NCI-H1694 (cell line): ENCODE measurements around the gene BOLA2B.
"Not testable (repeated sequence)": the region's sequence is repeated elsewhere in the genome, so short reads cannot be mapped to it uniquely, and the experiment has no call there.

Experiments used
- DNase-seq: peaks from one replicate; lab custom pipeline; 2025; lab: John Stamatoyannopoulos, UW

Gene BOLA2B

DNA sequence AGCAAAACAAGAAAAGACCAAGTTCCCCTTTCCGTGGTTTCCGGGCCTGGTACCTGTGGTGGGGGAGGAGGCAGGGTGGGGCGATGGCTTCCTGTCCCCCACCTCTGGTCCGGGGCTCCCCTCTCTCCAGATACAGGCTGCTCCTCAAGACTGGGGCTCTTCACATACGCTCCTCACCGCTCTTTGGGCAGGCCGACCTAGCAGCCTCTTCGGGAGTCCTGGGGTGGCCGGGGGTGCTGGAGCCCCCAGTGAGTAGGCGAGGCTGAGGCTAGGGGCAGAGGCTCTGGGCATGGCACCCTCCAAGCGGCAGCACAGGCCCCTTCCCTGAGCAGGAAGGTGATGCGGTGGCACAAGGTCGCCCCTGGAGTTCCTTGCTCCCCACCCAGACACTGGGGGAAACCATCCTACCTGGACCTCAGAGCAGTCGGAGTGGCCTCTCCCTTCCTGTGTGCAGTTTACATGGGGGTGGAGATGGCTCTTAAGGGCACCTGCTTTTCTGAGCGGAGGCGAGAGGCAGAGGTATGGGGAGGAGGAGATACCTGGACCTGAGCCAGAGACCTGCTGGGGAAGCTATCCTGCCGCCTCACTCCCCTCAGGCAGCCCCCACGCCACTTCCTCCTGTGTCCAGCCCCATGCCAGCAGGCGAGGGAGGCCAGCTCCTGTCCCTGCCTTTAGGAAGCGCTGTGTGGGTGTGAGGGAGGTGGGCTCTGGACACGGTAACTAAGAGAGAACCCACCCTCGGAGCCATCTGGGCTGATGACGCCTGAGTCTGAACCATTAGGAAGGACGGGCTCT, 9.2 kb downstream of the BOLA2B start:
- DNase-seq = no peak

DNA sequence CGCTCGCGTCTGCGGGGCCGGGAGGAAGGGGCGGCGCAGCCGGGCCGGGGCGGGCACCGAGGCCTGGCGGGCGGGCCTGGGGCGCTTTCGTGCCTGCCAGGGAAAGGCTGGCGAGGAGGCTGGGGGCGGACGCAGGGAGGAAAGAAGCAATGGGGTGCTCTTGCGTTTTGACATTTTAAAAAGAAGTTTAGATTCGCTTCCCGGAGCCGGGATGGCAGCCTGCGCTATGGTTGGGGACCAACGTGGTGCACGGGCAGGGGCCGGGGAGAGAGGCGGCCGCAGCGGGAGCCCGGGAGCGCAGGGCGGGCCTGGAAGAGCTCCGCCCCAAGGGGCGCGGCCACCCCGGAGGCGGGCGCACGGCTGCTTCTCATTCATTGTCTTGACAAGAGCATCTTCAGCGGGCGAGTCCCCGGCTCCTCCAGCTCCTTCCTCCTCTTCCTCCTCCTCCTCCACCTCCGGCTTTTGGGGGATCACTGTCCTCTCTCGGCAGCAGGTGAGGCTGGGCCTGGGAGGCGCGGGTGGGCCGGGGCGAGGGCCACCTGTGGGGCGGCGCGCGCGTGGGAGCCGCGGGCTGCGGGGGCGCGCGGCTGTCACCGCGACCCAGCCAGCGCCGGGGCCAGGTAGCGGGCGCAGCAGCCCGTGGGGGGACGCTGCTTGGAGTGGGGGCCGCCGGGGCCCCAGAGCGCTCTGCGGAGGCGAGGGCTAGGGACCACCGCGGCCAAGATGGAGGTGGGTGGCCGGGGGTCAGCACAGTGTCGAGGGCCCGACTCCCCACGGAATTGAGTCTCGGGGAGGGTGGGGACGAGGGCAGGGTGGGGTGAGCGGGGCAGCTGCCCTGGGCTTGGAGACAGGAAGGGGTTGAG, 10.0 kb downstream of the BOLA2B start, which contains the start of gene CORO1A:
TSS of gene CORO1A (plus strand) at position 370 of the 863 bp plus-strand sequence. CDS start 1,608 bp downstream, outside the sequence.
- DNase-seq = peak; percentile 64

DNA sequence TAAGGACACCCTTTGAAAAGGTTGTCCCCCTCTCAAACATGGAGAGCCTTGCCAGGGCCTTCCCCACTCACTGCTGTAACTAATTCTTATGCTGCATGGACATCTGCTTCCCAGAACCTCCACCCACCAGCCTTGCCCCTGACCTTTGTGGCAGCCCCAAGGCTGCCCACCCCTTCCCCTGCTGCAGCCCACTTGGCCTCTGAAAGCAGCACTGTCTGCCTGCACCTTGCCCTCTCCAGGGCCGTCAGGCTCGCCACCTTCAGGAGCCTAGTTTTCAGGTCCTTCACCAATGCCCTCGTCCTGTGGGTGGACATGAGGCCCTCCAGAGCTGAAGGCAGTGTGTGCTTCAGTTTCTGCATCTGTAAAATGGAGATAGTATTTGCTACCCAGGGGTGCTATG, 12.7 kb downstream of the BOLA2B start:
- DNase-seq = no peak

DNA sequence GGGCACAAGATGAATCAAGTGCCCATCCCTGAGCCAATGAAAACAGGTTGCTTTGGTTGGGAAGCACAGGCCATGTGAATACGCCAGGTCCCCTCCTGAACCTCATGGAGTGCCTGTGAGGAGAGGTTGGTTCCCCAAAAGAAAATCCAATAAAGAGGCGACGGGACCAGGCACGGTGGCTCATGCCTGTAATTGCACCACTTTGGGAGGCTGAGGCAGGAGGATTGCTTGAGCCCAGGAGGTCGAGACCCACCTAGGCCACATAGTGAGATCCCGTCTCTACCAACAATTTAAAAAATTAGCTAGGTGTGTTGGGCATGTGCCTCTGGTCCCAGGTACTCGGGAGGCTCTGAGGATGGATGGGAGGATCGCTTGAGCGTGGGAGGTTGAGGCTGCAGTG, 13.5 kb downstream of the BOLA2B start:
- DNase-seq = no peak

DNA sequence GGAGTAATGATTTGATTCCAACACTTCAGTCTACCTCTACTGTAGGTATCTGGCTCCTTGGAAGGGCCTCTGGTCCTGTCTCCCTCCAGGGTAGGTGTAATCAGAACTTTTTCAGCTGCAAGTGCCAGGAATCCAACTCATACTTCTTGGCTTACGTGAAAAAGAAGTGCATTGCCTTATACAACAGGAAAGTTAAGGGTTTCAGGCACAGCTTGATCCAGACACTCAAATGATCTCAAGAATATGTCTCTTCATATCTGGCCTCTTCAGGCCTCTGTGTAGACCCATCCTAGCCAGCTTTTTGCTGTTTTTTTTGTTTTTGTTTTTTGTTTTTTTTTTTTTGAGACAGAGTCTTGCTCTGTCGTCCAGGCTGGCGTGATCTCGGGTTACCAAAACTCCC, 14.3 kb downstream of the BOLA2B start:
- DNase-seq = no peak

DNA sequence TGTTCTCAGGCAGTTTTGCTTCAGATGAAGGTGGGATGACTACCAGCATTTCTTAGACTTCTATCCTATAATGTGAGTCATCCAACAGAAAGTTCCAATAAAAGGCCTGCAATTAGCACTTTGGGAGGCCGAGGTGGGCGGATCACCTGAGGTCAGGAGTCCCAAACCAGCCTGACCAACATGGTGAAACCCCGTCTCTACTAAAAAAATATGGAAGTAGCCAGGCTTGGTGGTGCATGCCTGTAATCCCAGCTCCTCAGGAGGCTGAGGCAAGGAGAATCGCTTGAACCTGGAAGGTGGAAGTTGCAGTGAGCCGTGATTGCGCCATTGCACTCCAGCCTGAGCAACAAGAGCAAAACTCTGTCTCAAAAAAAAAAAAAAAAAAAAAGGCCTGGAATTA, 16.6 kb downstream of the BOLA2B start:
- not testable (repeated sequence) for DNase-seq

DNA sequence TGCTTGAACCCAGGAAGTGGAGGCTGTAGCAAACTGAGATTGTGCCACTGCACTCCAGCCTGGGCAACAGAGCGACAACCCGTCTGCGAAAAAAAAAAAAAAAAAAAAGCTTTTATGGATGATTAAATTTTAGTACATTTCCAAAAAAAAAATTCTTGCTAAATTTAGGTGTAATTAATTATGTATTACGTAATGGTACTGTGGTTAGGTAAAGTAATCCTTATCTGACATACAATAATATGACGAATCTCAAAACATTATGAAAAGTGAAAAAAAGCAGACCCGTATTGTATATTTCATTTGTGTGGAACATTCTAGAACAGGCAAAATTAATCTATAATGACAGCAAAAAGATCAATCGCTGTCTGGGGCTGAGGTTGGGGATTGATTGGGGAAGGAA, 20.4 kb downstream of the BOLA2B start:
- no peak for DNase-seq

DNA sequence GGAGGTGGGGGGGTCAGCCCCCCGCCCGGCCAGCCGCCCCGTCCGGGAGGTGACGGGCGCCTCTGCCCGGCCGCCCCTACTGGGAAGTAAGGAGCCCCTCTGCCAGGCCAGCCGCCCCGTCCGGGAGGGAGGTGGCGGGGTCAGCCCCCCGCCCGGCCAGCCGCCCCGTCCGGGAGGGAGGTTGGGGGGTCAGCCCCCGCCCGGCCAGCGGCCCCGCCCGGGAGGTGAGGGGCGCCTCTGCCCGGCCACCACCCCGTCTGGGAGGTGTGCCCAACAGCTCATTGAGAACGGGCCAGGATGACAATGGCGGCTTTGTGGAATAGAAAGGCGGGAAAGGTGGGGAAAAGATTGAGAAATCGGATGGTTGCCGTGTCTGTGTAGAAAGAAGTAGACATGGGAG, 23.3 kb downstream of the BOLA2B start:
- not testable (repeated sequence) for DNase-seq

DNA sequence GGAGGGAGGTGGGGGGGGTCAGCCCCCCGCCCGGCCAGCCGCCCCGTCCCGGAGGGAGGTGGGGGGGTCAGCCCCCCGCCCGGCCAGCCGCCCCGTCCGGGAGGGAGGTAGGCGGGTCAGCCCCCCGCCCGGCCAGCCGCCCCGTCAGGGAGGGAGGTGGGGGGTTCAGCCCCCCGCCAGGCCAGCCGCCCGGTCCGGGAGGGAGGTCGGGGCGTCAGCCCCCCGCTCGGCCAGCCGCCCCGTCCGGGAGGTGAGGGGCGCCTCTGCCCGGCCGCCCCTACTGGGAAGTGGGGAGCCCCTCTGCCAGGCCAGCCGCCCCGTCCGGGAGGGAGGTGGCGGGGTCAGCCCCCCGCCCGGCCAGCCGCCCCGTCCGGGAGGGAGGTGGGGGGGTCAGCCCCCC, 24.1 kb downstream of the BOLA2B start:
- not testable (repeated sequence) for DNase-seq

DNA sequence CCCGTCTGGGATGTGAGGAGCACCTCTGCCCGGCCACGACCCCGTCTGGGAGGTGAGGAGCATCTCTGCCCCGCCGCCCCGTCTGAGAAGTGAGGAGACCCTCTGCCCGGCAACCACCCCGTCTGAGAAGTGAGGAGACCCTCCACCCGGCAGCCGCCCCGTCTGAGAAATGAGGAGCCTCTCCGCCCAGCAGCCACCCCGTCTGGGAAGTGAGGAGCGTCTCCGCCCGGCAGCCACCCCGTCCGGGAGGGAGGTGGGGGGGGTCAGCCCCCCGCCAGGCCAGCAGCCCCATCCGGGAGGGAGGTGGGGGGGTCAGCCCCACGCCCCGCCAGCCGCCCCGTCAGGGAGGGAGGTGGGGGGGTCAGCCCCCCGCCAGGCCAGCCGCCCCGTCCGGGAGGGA, 24.7 kb downstream of the BOLA2B start:
- not testable (repeated sequence) for DNase-seq

DNA sequence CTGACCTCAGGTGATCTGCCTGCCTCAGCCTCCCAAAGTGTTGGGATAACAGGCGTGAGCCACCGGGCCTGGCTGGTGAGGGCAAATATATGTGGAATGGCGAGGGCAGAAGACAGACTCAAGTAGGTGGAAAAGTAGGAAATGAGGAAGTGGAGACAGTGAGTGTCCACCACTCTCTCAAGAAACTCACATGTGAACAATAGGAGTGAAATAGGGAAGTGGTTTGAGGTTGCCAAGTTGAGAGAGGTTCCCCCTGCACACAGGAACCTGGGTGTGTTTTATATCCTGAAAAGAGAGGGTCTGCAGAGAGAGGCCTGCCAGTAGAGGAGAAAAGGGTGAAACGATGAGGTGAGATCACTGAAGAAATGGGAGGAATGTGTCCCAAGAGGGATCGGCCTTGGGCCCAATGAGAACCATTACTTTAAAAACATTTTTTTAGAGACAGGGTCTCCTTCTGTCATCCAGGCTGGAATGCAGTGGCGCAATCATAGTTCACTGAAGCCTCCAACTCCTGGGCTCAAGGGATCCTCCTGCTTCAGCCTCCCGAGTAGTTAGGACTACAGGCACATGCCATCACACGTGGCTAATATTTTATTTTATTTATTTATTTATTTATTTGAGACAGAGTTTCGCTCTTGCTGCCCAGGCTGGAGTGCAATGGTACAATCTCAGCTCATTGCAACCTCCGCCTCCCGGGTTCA, 27.1 kb downstream of the BOLA2B start:
- no peak for DNase-seq

DNA sequence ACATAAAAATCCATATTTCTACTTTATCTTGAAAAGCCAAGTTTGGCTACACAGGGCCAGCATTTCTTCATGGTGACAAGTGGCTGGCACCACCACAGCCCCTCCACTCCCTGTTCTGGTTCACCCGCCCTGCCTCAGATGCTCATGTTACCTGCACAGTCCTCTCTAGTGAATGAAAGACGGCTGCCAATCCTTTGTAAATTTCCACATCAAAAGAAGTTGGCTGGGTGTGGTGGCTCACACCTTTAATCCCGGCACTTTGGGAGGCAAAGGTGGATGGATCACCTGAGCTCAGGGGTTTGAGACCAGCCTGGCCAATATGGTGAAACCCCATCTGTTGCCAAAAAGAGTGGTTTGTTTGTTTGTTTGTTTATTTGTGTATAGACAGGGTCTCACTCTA, 29.9 kb downstream of the BOLA2B start:
- no peak for DNase-seq

DNA sequence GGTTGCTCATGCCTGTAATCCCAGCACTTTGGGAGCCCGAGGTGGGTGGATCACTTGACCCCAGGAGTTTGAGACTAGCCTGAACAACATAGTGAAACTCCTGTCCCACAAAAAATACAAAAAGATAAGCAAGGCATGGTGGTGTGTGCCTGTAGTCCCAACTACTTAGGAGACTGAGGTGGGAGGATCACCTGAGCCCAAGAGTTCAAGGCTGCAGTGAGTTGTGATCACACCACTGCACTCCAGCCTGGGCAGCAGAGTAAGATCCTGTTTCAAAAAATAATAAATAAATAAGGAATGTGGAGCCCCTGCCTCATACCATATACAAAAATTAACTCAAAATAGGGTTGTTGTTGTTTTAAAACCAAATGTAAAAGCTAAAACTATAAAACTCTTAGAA, 36.3 kb downstream of the BOLA2B start:
- no peak for DNase-seq

DNA sequence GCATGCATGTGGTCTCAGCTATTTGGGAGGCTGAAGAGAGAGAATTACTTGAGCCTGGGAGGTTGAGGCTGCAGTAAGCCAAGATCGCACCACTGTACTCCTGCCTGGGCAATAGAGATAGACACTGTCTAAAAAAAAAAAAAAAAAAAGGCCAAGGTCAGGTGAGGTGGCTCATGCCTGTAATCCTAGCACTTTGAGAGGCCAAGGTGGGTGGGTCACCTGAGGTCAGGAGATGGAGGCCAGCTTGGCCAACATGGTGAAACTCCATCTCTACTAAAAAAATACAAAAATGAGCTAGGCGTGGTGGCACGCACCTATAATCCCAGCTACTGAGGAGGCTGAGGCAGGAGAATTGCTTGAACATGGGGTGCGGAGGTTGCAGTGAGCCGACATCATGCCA, 38.3 kb downstream of the BOLA2B start:
- no peak for DNase-seq

DNA sequence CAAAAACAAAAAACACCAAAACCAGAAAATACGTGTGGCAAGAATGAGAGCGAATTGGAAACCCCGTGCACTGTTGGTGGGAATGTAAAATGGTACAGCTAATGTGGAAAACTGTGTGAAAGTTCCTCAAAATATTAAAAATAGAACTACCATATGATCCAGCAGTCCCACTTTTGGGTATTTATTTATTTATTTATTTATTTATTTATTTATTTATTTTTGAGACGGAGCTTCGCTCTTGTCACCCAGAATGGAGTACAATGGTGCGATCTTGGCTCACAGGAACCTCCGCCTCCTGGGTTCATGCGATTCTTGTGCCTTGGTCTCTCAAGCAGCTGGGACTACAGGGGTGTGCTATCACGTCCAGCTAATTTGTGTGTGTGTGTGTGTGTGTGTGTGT, 40.9 kb downstream of the BOLA2B start:
- DNase-seq = no peak

DNA sequence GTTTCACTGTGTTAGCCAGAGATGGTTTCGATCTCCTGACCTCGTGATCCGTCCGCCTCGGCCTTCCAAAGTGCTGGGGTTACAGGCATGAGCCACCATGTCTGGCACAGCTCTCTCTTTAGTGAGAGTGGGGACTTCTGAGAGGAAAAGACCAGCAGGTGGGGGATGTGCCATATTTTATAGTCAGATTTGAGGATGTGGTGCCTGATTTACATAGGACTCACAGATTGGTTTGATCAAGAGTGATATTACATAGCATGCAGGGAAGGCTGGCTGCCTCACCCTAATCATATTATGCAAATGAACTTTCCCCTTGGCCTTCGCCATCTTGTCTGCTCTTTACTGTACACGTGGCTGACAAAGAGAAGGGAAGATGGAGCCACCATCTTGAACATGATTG, 42.4 kb downstream of the BOLA2B start:
- DNase-seq = no peak

DNA sequence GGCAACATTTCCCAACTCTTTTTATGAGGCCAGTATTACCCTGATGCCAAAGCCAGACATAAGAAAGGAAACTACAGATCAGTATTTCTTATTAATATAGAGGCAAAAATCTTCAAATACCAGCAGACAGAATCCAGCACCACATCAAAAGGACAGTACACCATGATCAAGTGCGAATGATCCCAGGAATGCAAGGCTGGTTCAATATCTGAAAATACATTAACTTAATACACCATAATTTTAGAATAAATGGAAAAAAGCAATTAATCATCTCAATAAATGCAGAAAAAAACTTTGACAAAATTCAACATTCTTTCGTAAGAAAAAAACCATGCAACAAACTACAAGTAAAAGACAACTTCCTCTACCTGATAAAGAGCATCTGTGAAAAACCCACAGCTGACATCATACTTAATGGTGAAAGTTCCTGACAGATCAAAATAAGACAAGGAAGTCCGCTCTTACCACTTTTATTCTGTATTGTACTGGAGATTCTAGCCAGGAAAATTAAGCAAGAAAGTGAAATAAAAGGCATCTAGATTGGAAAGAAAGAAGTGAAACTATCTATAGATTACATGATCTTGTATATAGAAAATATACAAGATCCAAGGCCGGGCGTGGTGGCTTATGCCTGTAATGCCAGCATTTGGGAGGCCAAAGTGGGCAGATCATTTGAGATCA, 44.1 kb downstream of the BOLA2B start:
- no peak for DNase-seq

DNA sequence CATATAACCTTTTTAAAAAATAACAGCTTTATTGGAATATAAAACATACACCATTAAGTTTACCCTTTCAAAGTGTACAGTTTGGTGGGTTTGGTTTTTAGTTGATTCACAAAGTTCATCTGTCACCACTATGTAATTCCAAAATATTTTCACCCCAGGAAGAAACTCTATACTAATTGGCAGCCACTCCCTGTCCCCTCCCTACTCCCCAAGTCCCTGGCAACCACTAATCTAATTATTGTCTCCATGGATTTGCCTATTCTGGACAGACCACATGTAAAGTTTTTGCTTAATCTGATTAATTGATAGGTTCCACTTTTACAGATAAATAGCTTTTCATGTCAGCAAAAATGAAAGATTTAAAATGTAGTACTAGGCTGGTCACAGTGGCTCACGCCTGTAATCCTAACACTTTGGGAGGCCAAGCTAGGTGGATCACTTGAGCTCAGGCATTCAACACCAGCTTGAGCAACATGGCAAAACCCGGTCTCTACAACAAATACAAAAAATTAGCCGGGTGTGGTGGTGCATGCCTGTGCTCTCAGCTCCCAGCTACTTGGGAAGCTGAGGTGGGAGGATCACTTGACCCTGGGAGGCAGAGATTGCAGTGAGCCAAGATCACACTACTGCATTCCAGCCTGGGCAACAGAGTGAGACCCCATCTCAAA, 45.5 kb downstream of the BOLA2B start:
- no peak for DNase-seq

DNA sequence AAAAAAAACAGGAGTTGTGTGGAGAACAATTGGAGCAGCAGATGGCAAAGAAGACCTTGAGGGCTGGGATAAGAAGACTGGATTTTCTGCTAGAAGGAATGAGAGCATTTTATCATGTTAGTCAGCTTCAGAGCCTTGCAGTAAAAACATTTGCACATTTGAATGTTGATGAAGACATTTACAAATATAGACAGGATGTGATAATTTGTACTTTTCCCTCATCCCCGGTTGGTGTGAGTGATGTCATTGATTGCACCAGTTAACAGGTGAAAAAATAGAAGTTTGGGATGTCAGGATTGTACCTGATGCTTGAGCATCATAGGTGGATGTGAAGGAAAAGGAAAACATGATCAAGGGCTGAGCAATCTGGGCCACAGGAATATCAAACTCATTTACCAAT, 47.8 kb downstream of the BOLA2B start:
- no peak for DNase-seq

DNA sequence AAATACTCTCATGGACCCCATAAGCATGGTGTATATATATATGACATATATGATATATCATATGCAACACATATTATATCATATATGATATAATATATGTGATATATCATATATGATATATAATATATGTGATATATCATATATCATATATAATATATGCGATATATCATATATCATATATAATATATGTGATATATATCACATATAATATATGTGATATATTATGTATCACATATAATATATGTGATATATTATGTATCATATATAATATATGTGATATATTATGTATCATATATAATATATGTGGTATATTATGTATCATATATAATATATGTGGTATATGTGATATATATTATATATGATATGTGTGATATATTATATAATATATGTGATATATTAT, 48.5 kb downstream of the BOLA2B start:
- DNase-seq = no peak

DNA sequence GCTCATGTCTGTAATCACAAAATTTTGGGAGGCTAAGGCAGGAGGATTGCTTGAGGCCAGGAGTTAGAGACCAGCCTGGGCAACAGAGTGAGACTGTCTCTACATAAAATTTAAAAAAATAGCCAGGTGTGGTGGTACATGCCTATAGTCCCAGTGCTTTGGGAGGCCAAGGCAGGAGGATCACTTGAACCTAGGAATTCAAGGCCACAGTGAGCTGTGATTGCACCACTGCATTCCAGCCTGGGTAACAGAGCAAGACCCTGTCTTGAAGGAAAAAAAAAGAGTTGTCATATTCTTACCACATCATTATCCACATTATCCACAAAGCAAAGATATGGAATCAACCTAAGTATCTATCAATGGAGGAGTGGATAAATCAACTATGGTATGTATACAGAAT, 49.4 kb downstream of the BOLA2B start:
- no peak for DNase-seq

DNA sequence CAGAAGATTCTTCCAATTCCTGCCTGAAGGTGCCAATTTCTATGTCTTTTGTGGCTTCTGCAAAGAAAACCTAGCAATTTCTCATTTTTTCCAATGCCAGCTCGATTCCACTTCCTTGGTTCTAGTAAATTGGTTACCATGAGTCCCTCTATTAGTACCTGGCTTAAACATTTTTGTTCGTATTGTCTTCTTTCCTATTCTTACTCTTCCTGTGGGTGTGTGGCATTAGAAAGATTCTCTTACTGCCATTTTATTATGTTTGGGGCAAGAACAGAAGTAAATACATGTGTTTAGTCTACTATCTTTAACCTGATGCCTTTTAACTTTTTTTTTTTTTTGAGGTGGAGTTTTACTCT, 50.1 kb downstream of the BOLA2B start:
- no peak for DNase-seq
